Ovary (tissue), 9 donors: ENCODE results near the gene ELP2. TPM values are rescaled to one million over a fixed set of nuclear protein-coding genes. Genes with fewer than 3 reads are reported as not detected.

Source experiments
- DNase-seq, 5 donors: peaks; one replicate each; pipeline ENCODE4 v3.0.0-alpha.2; 2019 to 2020
- H3K27ac ChIP-seq, 2 donors: fragments of 200-600 bp; one replicate each; pipeline versions ENCODE4 v1.5.1 to v1.8.0; 2019 to 2022
- H3K27me3 ChIP-seq: fragments of 200-600 bp; one replicate; pipeline ENCODE4 v1.8.0; 2022
- H3K36me3 ChIP-seq: fragments of 200-600 bp; sonication (generic); one replicate; pipeline ENCODE4 v1.5.1; 2019
- H3K4me1 ChIP-seq: one replicate; pipeline ENCODE4 v1.8.1; 2013; ENCODE audit warnings: mild to moderate bottlenecking, moderate library complexity; ENCODE audit not compliant: insufficient read depth
- H3K4me3 ChIP-seq: fragments of 200-600 bp; sonication (generic); one replicate; pipeline ENCODE4 v1.5.1; 2017
- H3K9me3 ChIP-seq, 2 donors: fragments of 200-600 bp in 1 of 2; sonication (generic) in 1 of 2; one replicate each; pipeline versions ENCODE4 v1.5.1 to v1.8.1; 2013 to 2019; ENCODE audit warnings: mild to moderate bottlenecking in 1 of 2, moderate library complexity in 1 of 2
- EP300 ChIP-seq: sonication (generic); formaldehyde crosslinking; IDR thresholded peaks from one replicate; pipeline ENCODE4 v1.6.1; 2017; ENCODE audit warnings: antibody characterized with exemption
- POLR2A ChIP-seq: fragments of 450-650 bp; IDR thresholded peaks from one replicate; pipeline ENCODE4 v1.6.1; 2017; ENCODE audit warnings: antibody characterized with exemption, mild to moderate bottlenecking, moderate library complexity
- WGBS, 3 donors: extraction: QIAGEN DNeasy Blood & Tissue Kit in 1 of 3; methylation state at CpG; one replicate each; pipeline versions ENCODE4 v1.1.5 to v1.1.7; 2013 to 2017; 5-methylcytosine and 5-hydroxymethylcytosine counted together
- intact Hi-C, 4 donors: fragments of 100-400 bp; cut with DNase I; formaldehyde crosslinking; loops; one replicate each; pipeline versions ENCODE4 v1.11.0 to v1.15.1; 2022 to 2023
- polyA plus RNA-seq, 2 donors: library from polyadenylated mRNA; stranded (reverse); fragments of 200-250 nt in 1 of 2; fragments of 350-450 nt in 1 of 2; fragmentation: Illumina TruSeq in 1 of 2; extraction: RNeasy Lipid Tissue Mini Kit (QIAGEN cat#74804) in 1 of 2; gene quantifications; one replicate each; pipeline ENCODE4 v1.2.3, GENCODE V29; 2013 to 2014
- total RNA-seq, 7 donors: library from RNA; depleted of rRNA in 2 of 7; stranded (reverse); fragments of >200 nt in 2 of 7; fragmentation: NEBNext Ultra II Directional in 3 of 7; extraction: Animal tissue kit (Norgen Biotek cat#: 25700) in 3 of 7; gene quantifications; one replicate each; pipeline versions ENCODE4 v1.1.0 to v1.2.4, GENCODE V29; 2016 to 2023
- TF ChIP-seq, protein P1 (sequence below), 3 donors: fragments of 450-650 bp in 2 of 3; fragments of 200-600 bp in 1 of 3; IDR thresholded peaks; one replicate each; pipeline versions ENCODE4 v1.5.1 to v1.8.0; 2016 to 2022; ENCODE audit warnings: antibody characterized with exemption in 3 of 3, mild to moderate bottlenecking in 1 of 3
- donor health status: DM: no; HTN: no; CAD: no; lungs with moderate emphysema.
- donor health status: DM: no; HTN: no; CAD: no.
- donor health status: Bipolar disorder and iron deficiency.
- donor health status: DM: yes; HTN: yes; CAD: no.
- donor health status: DM: no; HTN: no; CAD: no.
- donor health status: DM: yes; HTN: yes; CAD: no.

The ELP2 gene
- total and polyA plus RNA-seq, 9 donors: 63.6 to 144 (median 105) TPM

- DNase-seq: no peak
- TF ChIP-seq POLR2A: no peak
- no peak overlapping the region for H3K27ac ChIP-seq
- no peaks in the 10 kb centered on the region for H3K36me3 ChIP-seq
- intact Hi-C loops: loop anchor here in 1 of 4 donors (5.0 kb wide), 1 partner anchor 165 kb away; no protein-coding TSS in a partner anchor
- no peak overlapping the region for H3K4me3 ChIP-seq
- H3K4me1 ChIP-seq: no peaks in the 10 kb centered on the region
- no peaks in the 10 kb centered on the region for H3K9me3 ChIP-seq
- H3K27me3 ChIP-seq: no peaks in the 10 kb centered on the region
Measured at GRCh38 chr18:36107477-36107876, 22.2 kb upstream of the ELP2 start.

DNA sequence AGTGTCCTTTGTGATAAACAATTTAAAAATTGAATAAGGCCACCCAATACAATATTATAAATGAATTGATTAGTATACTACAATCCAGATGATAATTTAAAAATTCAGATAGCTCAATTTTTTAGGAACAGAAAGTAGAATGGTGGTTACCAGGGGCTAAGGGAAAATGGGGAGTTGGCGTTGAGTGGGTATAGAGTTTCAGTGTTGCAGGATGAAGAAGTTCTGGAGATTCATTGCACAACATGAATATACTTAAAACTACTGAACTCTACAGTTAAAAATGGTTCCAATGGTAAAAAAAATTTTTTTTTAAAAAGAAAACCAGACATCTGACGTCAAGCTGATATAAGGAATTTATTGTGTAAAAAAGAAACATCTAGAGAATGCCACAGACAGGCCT lies 21.5 kb upstream of the ELP2 start:
- no peaks in the 10 kb centered on the region for H3K9me3 ChIP-seq
- no peak for TF ChIP-seq EP300
- no peak for TF ChIP-seq POLR2A
- TF ChIP-seq, protein P1, sequence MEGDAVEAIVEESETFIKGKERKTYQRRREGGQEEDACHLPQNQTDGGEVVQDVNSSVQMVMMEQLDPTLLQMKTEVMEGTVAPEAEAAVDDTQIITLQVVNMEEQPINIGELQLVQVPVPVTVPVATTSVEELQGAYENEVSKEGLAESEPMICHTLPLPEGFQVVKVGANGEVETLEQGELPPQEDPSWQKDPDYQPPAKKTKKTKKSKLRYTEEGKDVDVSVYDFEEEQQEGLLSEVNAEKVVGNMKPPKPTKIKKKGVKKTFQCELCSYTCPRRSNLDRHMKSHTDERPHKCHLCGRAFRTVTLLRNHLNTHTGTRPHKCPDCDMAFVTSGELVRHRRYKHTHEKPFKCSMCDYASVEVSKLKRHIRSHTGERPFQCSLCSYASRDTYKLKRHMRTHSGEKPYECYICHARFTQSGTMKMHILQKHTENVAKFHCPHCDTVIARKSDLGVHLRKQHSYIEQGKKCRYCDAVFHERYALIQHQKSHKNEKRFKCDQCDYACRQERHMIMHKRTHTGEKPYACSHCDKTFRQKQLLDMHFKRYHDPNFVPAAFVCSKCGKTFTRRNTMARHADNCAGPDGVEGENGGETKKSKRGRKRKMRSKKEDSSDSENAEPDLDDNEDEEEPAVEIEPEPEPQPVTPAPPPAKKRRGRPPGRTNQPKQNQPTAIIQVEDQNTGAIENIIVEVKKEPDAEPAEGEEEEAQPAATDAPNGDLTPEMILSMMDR (IDR thresholded peaks at IDR 0.05): no peak
- WGBS, 3 donors: 47 to 50% (median 48%) methylated on average over 2 of the region's 2 CpGs
- no peaks in the 10 kb centered on the region for H3K4me1 ChIP-seq
- H3K36me3 ChIP-seq: no peaks in the 10 kb centered on the region
- no peak for DNase-seq
- no peak overlapping the region for H3K27ac ChIP-seq
- H3K4me3 ChIP-seq: no peak overlapping the region
- intact Hi-C loops: loop anchor here in 1 of 4 donors (5.0 kb wide), 1 partner anchor 164 kb away; no protein-coding TSS in a partner anchor
- no peaks in the 10 kb centered on the region for H3K27me3 ChIP-seq

DNA sequence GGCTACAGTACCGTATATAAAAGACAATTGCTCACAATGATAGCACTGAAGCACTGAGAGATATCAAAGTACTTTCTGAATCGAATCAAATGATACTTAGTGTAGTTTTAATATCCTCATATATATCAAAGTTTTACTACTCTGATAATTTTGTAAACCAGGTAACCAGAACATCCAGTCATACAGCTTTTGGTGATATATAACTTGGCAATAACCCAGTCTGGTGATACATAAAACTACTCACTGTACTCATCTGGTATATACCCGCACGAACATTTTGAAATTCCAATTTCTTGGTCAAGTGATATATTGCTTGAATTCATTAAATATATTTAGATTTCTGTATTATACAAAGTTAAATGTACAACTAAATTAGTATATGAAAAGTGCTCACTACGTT lies 21.1 kb upstream of the ELP2 start:
- TF ChIP-seq, protein P1 (IDR thresholded peaks at IDR 0.05): no peak
- no peak for TF ChIP-seq POLR2A
- TF ChIP-seq EP300: no peak
- no peaks in the 10 kb centered on the region for H3K9me3 ChIP-seq
- H3K36me3 ChIP-seq: no peaks in the 10 kb centered on the region
- no peak for DNase-seq
- H3K27ac ChIP-seq: no peak overlapping the region
- WGBS, 3 donors: 92 to 93% (median 92%) methylated on average over 5 of the region's 5 CpGs
- no peaks in the 10 kb centered on the region for H3K27me3 ChIP-seq
- intact Hi-C loops: loop anchor here in 1 of 4 donors (5.0 kb wide), 1 partner anchor 164 kb away; no protein-coding TSS in a partner anchor
- no peak overlapping the region for H3K4me3 ChIP-seq
- H3K4me1 ChIP-seq: no peaks in the 10 kb centered on the region

DNA sequence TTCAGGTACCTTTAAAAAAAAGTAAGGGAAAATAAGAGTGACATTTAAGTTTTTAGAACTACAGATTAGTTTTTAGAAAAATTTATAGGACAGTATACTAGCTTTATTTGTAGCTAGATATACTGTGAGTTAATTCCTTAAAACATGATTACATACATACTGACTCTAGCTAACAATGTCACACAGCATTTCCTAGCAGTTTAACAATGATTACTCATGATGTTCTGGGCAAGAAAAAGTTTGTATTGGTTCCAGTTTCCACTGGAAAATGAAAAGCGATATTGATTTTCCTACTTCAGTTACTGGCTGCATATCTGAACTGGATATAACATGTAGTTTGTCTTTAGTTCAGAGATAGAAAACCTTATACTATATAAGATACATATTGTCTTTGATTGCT lies 20.0 kb upstream of the ELP2 start:
- Histone ChIP-seq H3K36me3 (no peaks in the 10 kb centered on the region), H3K27ac (no peak overlapping the region), H3K4me1 (no peaks in the 10 kb centered on the region), H3K27me3 (no peaks in the 10 kb centered on the region), H3K4me3 (no peak overlapping the region), H3K9me3 (no peaks in the 10 kb centered on the region)
- 90 to 94% (median 94%) methylated on average over 1 of the region's 1 CpG for WGBS, 3 donors
- intact Hi-C loops: loop anchor here in 1 of 4 donors (5.0 kb wide), 1 partner anchor 163 kb away; no protein-coding TSS in a partner anchor
- DNase-seq: no peak
- TF ChIP-seq POLR2A (no peak), EP300 (no peak)

- no peak for TF ChIP-seq POLR2A
- no peak for TF ChIP-seq EP300
- TF ChIP-seq, protein P1 (IDR thresholded peaks at IDR 0.05): no peak
- H3K9me3 ChIP-seq: no peaks in the 10 kb centered on the region
- H3K36me3 ChIP-seq: no peaks in the 10 kb centered on the region
- intact Hi-C loops: no loop called here
- no peak for DNase-seq
- no peaks in the 10 kb centered on the region for H3K4me1 ChIP-seq
- H3K27me3 ChIP-seq: no peaks in the 10 kb centered on the region
- H3K27ac ChIP-seq: no peak overlapping the region
- H3K4me3 ChIP-seq: no peak overlapping the region
Measured at GRCh38 chr18:36112302-36112701, 17.4 kb upstream of the ELP2 start.
